ENCODE measurements around the gene SLC16A11. TPM values are rescaled to one million over a fixed set of nuclear protein-coding genes. Genes with fewer than 3 reads are reported as not detected.
A peak's percentile ranks its signal among the peaks of the same experiment; 100 is the strongest.
"Not testable (repeated sequence)": the region's sequence is repeated elsewhere in the genome, so short reads cannot be mapped to it uniquely, and the experiment has no call there.

The SLC16A11 gene
- total and polyA plus RNA-seq, 8 donors: 0.68 to 3.7 (median 2.3) TPM; not detected in 5

- Histone ChIP-seq H3K36me3 (no peaks in the 10 kb centered on the region), H3K4me3 (no peak overlapping the region), H3K27me3 (peaks cover 0 to 44% (median 0%) of the 10 kb centered on the region in 3 donors), H3K9me3 (peaks cover 0 to 15% (median 12%) of the 10 kb centered on the region in 4 donors), H3K27ac (no peak overlapping the region), H3K4me1 (peaks cover 0 to 9% (median 0%) of the 10 kb centered on the region in 4 donors)
- TF ChIP-seq POLR2A (IDR thresholded peaks at IDR 0.05): no peak
- TF ChIP-seq CTCF (IDR thresholded peaks at IDR 0.05): no peak
- no peak for TF ChIP-seq EP300 (IDR thresholded peaks at IDR 0.05)
- no peak for TF ChIP-seq POLR2AphosphoS5 (IDR thresholded peaks at IDR 0.05)
- intact Hi-C loops (cut with DNase I; ENCODE audit: low total_unique reads): no loop called here
- 62 to 74% (median 65%) methylated on average over 6 of the region's 6 CpGs for WGBS, 5 donors
- DNase-seq: no peak
Observed at GRCh38 chr17:7063518-7064094, 19.7 kb upstream of the SLC16A11 start.

GRCh38 chr17:7060165-7060891 is 16.4 kb upstream of the SLC16A11 start:
- peak; percentile 27 to 64 for DNase-seq
- no peaks in the 10 kb centered on the region for H3K36me3 ChIP-seq
- TF ChIP-seq POLR2AphosphoS5 (IDR thresholded peaks at IDR 0.05) (peak in 1 of 3 donors; percentile 5), POLR2A (IDR thresholded peaks at IDR 0.05) (no peak)
- peaks cover 0 to 37% (median 0%) of the 10 kb centered on the region in 3 donors for H3K27me3 ChIP-seq
- no peak overlapping the region for H3K4me3 ChIP-seq
- no peaks in the 10 kb centered on the region for H3K9me3 ChIP-seq
- peaks cover 0 to 9% (median 0%) of the 10 kb centered on the region in 4 donors for H3K4me1 ChIP-seq
- intact Hi-C loops (cut with DNase I; ENCODE audit: low total_unique reads): no loop called here
- WGBS, 5 donors: 15 to 34% (median 22%) methylated on average over 6 of the region's 6 CpGs
- peak overlapping the region in 2 of 5 donors; percentile 20 to 38 for H3K27ac ChIP-seq

GRCh38 chr17:7058831-7059447 is 15.0 kb upstream of the SLC16A11 start:
- no peak for TF ChIP-seq EP300 (IDR thresholded peaks at IDR 0.05)
- no peak for TF ChIP-seq CTCF (IDR thresholded peaks at IDR 0.05)
- no peak for DNase-seq
- Histone ChIP-seq H3K36me3 (no peaks in the 10 kb centered on the region), H3K4me3 (no peak overlapping the region), H3K27ac (no peak overlapping the region), H3K9me3 (no peaks in the 10 kb centered on the region), H3K4me1 (peaks cover 0 to 9% (median 0%) of the 10 kb centered on the region in 4 donors), H3K27me3 (peaks cover 0 to 23% (median 0%) of the 10 kb centered on the region in 3 donors)
- 57 to 75% (median 70%) methylated on average over 7 of the region's 7 CpGs for WGBS, 5 donors
- intact Hi-C loops (cut with DNase I; ENCODE audit: low total_unique reads): no loop called here

- H3K9me3 ChIP-seq: no peaks in the 10 kb centered on the region
- 70 to 87% (median 75%) methylated on average over 4 of the region's 4 CpGs for WGBS, 5 donors
- no peak overlapping the region for H3K27ac ChIP-seq
- intact Hi-C loops (cut with DNase I; ENCODE audit: low total_unique reads): no loop called here
- H3K4me3 ChIP-seq: no peak overlapping the region
- peaks cover 0 to 15% (median 3%) of the 10 kb centered on the region in 4 donors for H3K4me1 ChIP-seq
- no peak for DNase-seq
- TF ChIP-seq EP300 (IDR thresholded peaks at IDR 0.05) (no peak), POLR2AphosphoS5 (IDR thresholded peaks at IDR 0.05) (no peak), CTCF (IDR thresholded peaks at IDR 0.05) (no peak), POLR2A (IDR thresholded peaks at IDR 0.05) (no peak)
- peaks cover 0 to 11% (median 0%) of the 10 kb centered on the region in 3 donors for H3K27me3 ChIP-seq
- no peaks in the 10 kb centered on the region for H3K36me3 ChIP-seq
Observed at GRCh38 chr17:7056386-7056785, 12.5 kb upstream of the SLC16A11 start.

GRCh38 chr17:7050583-7050982 is 6.7 kb upstream of the SLC16A11 start:
- H3K36me3 ChIP-seq; DNase-seq; H3K9me3 ChIP-seq; H3K27ac ChIP-seq; H3K4me3 ChIP-seq; intact Hi-C loops (cut with DNase I; ENCODE audit: low total_unique reads): not testable (repeated sequence)
- Histone ChIP-seq H3K27me3 (peaks cover 0 to 34% (median 0%) of the 10 kb centered on the region in 3 donors), H3K4me1 (peaks cover 6 to 28% (median 21%) of the 10 kb centered on the region in 4 donors)
- WGBS, 5 donors: 77 to 85% (median 79%) methylated on average over 8 to 9 of the region's 9 CpGs

All from stomach (tissue), 9 donors.